HepG2 (cell line): ENCODE data around the gene DSCAML1. TPM values are rescaled to one million over a fixed set of nuclear protein-coding genes. Genes with fewer than 3 reads are reported as not detected.

ENCODE experiments used
- ARNT ChIP-seq: fragments of 450-650 bp; IDR thresholded peaks from 2 replicates; pipeline ENCODE4 v1.6.1; 2017
- FOSL2 ChIP-seq: sonication (generic); formaldehyde crosslinking; IDR thresholded peaks from 2 replicates; pipeline ENCODE4 v1.4.0; 2020; ENCODE audit warnings: missing genetic modification reagents
- FOXA3 ChIP-seq: IDR thresholded peaks from 2 replicates; pipeline ENCODE4 v1.6.1; 2016; ENCODE audit warnings: missing genetic modification reagents, missing compliant biosample characterization
- HMG20A ChIP-seq: IDR thresholded peaks from 2 replicates; pipeline ENCODE4 v1.6.1; 2016; ENCODE audit warnings: borderline replicate concordance
- HMGXB3 ChIP-seq: sonication (generic); formaldehyde crosslinking; IDR thresholded peaks from 2 replicates; pipeline ENCODE4 v1.4.0; 2020; ENCODE audit warnings: missing genetic modification reagents, borderline replicate concordance
- KLF6 ChIP-seq: IDR thresholded peaks from 2 replicates; pipeline ENCODE4 v1.8.0; 2016; ENCODE audit warnings: missing biosample characterization, missing genetic modification reagents
- NR2F1 ChIP-seq, 2 experiments: fragments of 450-650 bp in 1 of 2; formaldehyde crosslinking in 1 of 2; IDR thresholded peaks; 2 replicates each; pipeline versions ENCODE4 v1.5.0 to v1.6.1; 2016 to 2020; ENCODE audit warnings: mild to moderate bottlenecking in 1 of 2, missing compliant biosample characterization in 1 of 2, missing genetic modification reagents in 1 of 2, moderate library complexity in 1 of 2
- SP4 ChIP-seq: sonication (generic); formaldehyde crosslinking; IDR thresholded peaks from 2 replicates; pipeline ENCODE4 v1.8.1; 2023; ENCODE audit warnings: mild to moderate bottlenecking, missing genetic modification reagents
- TARDBP ChIP-seq: sonication (generic); formaldehyde crosslinking; IDR thresholded peaks from 2 replicates; pipeline ENCODE4 v1.8.0; 2022; ENCODE audit warnings: mild to moderate bottlenecking, missing genetic modification reagents
- ZNF10 ChIP-seq: sonication (generic); formaldehyde crosslinking; IDR thresholded peaks from 2 replicates; pipeline ENCODE4 v1.4.0; 2020; ENCODE audit warnings: mild to moderate bottlenecking, low read depth, missing genetic modification reagents, borderline replicate concordance
- ZNF260 ChIP-seq: sonication (generic); formaldehyde crosslinking; IDR thresholded peaks from 2 replicates; pipeline ENCODE4 v1.4.0; 2020; ENCODE audit warnings: missing genetic modification reagents, low read depth, mild to moderate bottlenecking, borderline replicate concordance
- ZNF510 ChIP-seq: sonication (generic); formaldehyde crosslinking; IDR thresholded peaks from 2 replicates; pipeline ENCODE4 v1.4.0; 2020; ENCODE audit warnings: low read depth, mild to moderate bottlenecking, missing genetic modification reagents
- ZNF598 ChIP-seq: sonication (generic); formaldehyde crosslinking; IDR thresholded peaks from 2 replicates; pipeline ENCODE4 v1.5.1; 2020; ENCODE audit warnings: mild to moderate bottlenecking, missing genetic modification reagents, borderline replicate concordance
- ZNF609 ChIP-seq: sonication (generic); formaldehyde crosslinking; IDR thresholded peaks from 2 replicates; pipeline ENCODE4 v1.4.0; 2020; ENCODE audit warnings: mild to moderate bottlenecking, missing genetic modification reagents, borderline replicate concordance
- ZNF687 ChIP-seq: sonication (generic); formaldehyde crosslinking; IDR thresholded peaks from 2 replicates; pipeline ENCODE4 v1.5.1; 2020; ENCODE audit warnings: mild to moderate bottlenecking, missing genetic modification reagents, moderate library complexity
- ZNF777 ChIP-seq: sonication (generic); formaldehyde crosslinking; IDR thresholded peaks from 2 replicates; pipeline ENCODE4 v1.4.0; 2020; ENCODE audit warnings: missing genetic modification reagents
- polyA plus RNA-seq, 8 experiments: library from polyadenylated mRNA; depleted of rRNA in 3 of 8; stranded (reverse) in 7 of 8; unstranded in 1 of 8; fragments of >200 nt; fragmentation: Illumina TruSeq in 4 of 8; extraction: Trizol in 4 of 8; gene quantifications; 2 replicates each; pipeline versions ENCODE4 v1.2.1 to v1.2.3, GENCODE V29; 2011 to 2016; ENCODE audit warnings: low read depth in 4 of 8, missing spikeins in 1 of 8, mixed read lengths in 1 of 8; ENCODE audit not compliant: insufficient read depth in 1 of 8
- total RNA-seq, 5 experiments: library from RNA; depleted of rRNA; stranded (reverse); fragments of >200 nt; fragmentation: Illumina TruSeq; extraction: Trizol; gene quantifications; 2 replicates each; pipeline ENCODE4 v1.2.3, GENCODE V29; 2016; ENCODE audit warnings: low read depth in 1 of 5

DSCAML1 gene
- total and polyA plus RNA-seq, 2 of the 13 experiments (the other 11 are each of a cell fraction or from before 2014, with no cell fraction given), result 0.29 to 0.40 TPM

GRCh38 chr11:117702946-117703598, 93.9 kb downstream of the DSCAML1 start (continued):
- TF ChIP-seq TARDBP (CRISPR knock-in tag) (0 out of 2 replicates have a peak, but pooled peaks have one; percentile 45), NR2F1 (CRISPR knock-in tag; IDR thresholded peaks at IDR 0.05) (no peak), ZNF260 (no peak), ARNT (no peak), ZNF777 (no peak), FOXA3 (CRISPR knock-in tag) (peak; percentile 94), KLF6 (CRISPR knock-in tag) (no peak), HMG20A (CRISPR knock-in tag) (peak; percentile 64; the same call in 1 of the 2 replicates), ZNF687 (CRISPR knock-in tag) (no peak), ZNF598 (0 out of 2 replicates have a peak, but pooled peaks have one; percentile 33), ZNF609 (CRISPR knock-in tag) (peak; percentile 46; the same call in 1 of the 2 replicates), FOSL2 (CRISPR knock-in tag) (no peak), SP4 (CRISPR knock-in tag) (no peak), HMGXB3 (no peak), ZNF510 (CRISPR knock-in tag) (no peak), ZNF10 (CRISPR knock-in tag) (no peak)
